Neuronal stem cell (in vitro differentiated cells): ENCODE data around the gene XRCC3.

Source experiments
- DNase-seq: peaks from one replicate; pipeline ENCODE4 v3.0.0-alpha.2; 2013; ENCODE audit warnings: low spot score
- H2AFZ ChIP-seq: one replicate; pipeline ENCODE4 v1.6.1; 2013; ENCODE audit warnings: mild to moderate bottlenecking, low read length, inconsistent platforms
- H2AK5ac ChIP-seq: 2 replicates; pipeline ENCODE4 v1.6.1; 2013; ENCODE audit warnings: low read depth, mild to moderate bottlenecking, inconsistent platforms, low read length, moderate library complexity, mixed read lengths
- H2BK120ac ChIP-seq: 2 replicates; pipeline ENCODE4 v1.6.1; 2013; ENCODE audit warnings: low read depth, mild to moderate bottlenecking, inconsistent platforms, low read length, moderate library complexity, mixed read lengths
- H2BK12ac ChIP-seq: one replicate; pipeline ENCODE4 v1.6.1; 2013; ENCODE audit warnings: low read length, inconsistent platforms
- H2BK15ac ChIP-seq: 2 replicates; pipeline ENCODE4 v1.6.1; 2013; ENCODE audit warnings: mild to moderate bottlenecking, low read length, inconsistent platforms, mixed read lengths
- H2BK5ac ChIP-seq: one replicate; pipeline ENCODE4 v1.6.1; 2013; ENCODE audit warnings: inconsistent platforms, mild to moderate bottlenecking, low read length, moderate library complexity
- H3K14ac ChIP-seq: one replicate; pipeline ENCODE4 v1.6.1; 2013; ENCODE audit warnings: low read length, inconsistent platforms
- H3K18ac ChIP-seq: 2 replicates; pipeline ENCODE4 v1.6.1; 2013; ENCODE audit warnings: low read length, inconsistent platforms
- H3K23ac ChIP-seq: 2 replicates; pipeline ENCODE4 v1.6.1; 2013; ENCODE audit warnings: low read depth, mild to moderate bottlenecking, mixed read lengths, low read length, inconsistent platforms; ENCODE audit not compliant: poor library complexity
- H3K27ac ChIP-seq: replicated peaks from 3 replicates; pipeline ENCODE4 v1.5.1; 2013; ENCODE audit warnings: low read length, inconsistent platforms
- H3K27me3 ChIP-seq, 3 experiments: 2 replicates each; pipeline ENCODE4 v1.6.1; 2013; ENCODE audit warnings: low read length in 3 of 3, mild to moderate bottlenecking in 2 of 3, inconsistent platforms in 1 of 3, low read depth in 1 of 3, mixed read lengths in 1 of 3, moderate library complexity in 1 of 3; ENCODE audit not compliant: control insufficient read depth in 3 of 3, insufficient read depth in 3 of 3
- H3K36me3 ChIP-seq, 2 donors: replicated peaks in 1 of 2; 2 replicates each; pipeline ENCODE4 v1.6.1; 2013; ENCODE audit warnings: low read length in 2 of 2; ENCODE audit not compliant: control insufficient read depth in 2 of 2, insufficient read depth in 2 of 2
- H3K4ac ChIP-seq: 2 replicates; pipeline ENCODE4 v1.6.1; 2013; ENCODE audit warnings: inconsistent platforms, mild to moderate bottlenecking, low read length, moderate library complexity
- H3K4me1 ChIP-seq, 2 donors: 1 replicate in 1 of 2; 2 replicates in 1 of 2; pipeline ENCODE4 v1.6.1; 2013; ENCODE audit warnings: low read length in 2 of 2, low read depth in 1 of 2; ENCODE audit not compliant: control insufficient read depth in 2 of 2, insufficient read depth in 1 of 2
- H3K4me2 ChIP-seq: one replicate; pipeline ENCODE4 v1.6.1; 2013; ENCODE audit warnings: mild to moderate bottlenecking, low read length, inconsistent platforms; ENCODE audit not compliant: insufficient read depth, poor library complexity, severe bottlenecking
- H3K4me3 ChIP-seq, 2 donors: 2 replicates each; pipeline ENCODE4 v1.5.1; 2013; ENCODE audit warnings: low read length in 2 of 2, mild to moderate bottlenecking in 2 of 2, inconsistent platforms in 1 of 2, moderate library complexity in 1 of 2
- H3K79me1 ChIP-seq: one replicate; pipeline ENCODE4 v1.6.1; 2013; ENCODE audit warnings: low read depth, mild to moderate bottlenecking, inconsistent platforms, low read length, moderate library complexity
- H3K9ac ChIP-seq: one replicate; pipeline ENCODE4 v1.6.1; 2013; ENCODE audit warnings: mild to moderate bottlenecking, low read depth, low read length, inconsistent platforms; ENCODE audit not compliant: poor library complexity
- H3K9me3 ChIP-seq, 2 donors: replicated peaks in 1 of 2; 2 replicates each; pipeline versions ENCODE3 to v1.6.1; 2013; ENCODE audit warnings: low read length in 2 of 2, mild to moderate bottlenecking in 2 of 2, inconsistent platforms in 1 of 2, low read depth in 1 of 2, mixed read lengths in 1 of 2, moderate library complexity in 1 of 2; ENCODE audit not compliant: control insufficient read depth in 2 of 2, insufficient read depth in 1 of 2
- H4K8ac ChIP-seq: one replicate; pipeline ENCODE4 v1.6.1; 2013; ENCODE audit warnings: low read depth, mild to moderate bottlenecking, inconsistent platforms, low read length, moderate library complexity
- H4K91ac ChIP-seq: one replicate; pipeline ENCODE4 v1.6.1; 2013; ENCODE audit warnings: low read length, low read depth, mild to moderate bottlenecking, inconsistent platforms; ENCODE audit not compliant: poor library complexity
- WGBS, 2 donors: extraction: QIAGEN DNeasy Blood & Tissue Kit; methylation state at CpG; one replicate each; pipeline ENCODE4 v1.1.7; 2013; ENCODE audit warnings: missing lambda C conversion rate in 2 of 2, mixed read lengths in 1 of 2; ENCODE audit not compliant: insufficient read length in 2 of 2, insufficient replicate concordance in 1 of 2; ENCODE audit errors: extremely low coverage in 2 of 2; 5-methylcytosine and 5-hydroxymethylcytosine counted together

XRCC3 gene

DNA sequence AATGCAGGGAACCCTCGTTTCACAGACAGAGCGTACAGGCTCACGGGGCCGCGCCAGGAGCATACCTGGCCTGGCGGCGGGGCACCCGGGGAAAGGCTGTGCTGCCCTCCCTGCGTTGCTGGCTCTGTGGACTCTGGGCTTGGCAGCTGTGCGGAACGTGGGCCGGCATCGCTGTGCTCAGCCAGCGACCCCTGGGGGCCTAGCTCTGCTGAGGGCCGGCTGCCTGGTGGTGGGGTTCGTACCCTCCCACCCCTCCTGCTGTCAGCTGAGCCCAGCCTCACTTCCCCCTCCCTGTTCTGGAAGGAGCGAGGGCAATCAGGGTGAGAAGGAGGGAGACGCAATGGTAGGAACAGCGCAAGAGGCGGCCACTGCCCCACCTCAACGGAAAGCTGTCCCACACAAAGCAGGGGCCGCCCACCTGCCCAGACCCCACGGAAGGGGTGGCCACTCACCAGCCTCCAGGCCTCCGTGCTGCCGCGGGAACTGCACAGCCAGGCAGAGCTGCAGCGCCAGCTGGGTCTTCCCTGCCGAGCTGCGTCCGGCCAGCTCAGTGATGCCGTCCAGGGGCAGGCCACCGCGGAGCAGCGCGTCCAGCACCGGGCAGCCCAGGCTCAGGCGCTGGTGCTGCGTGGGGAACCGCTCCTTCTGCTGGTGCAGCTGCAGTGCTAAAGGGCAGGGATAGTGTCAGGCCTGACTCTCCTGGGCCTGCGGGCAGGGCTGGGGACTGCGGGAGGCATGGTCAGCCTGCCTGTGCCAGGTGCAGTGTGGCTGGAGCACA is 8.5 kb downstream of the XRCC3 start:
- Histone ChIP-seq H3K18ac (peak overlapping the region; percentile 28), H3K27me3 (no peaks in the 10 kb centered on the region), H2BK120ac (no peak overlapping the region), H3K23ac (peak overlapping the region; percentile 98), H3K9ac (peak overlapping the region; percentile 50), H2BK5ac (no peak overlapping the region), H3K4me3 (no peak overlapping the region), H3K9me3 (no peaks in the 10 kb centered on the region), H2AFZ (no peak overlapping the region), H2BK12ac (no peak overlapping the region), H3K27ac (no peak overlapping the region), H3K4ac (no peak overlapping the region), H3K36me3 (peaks cover 50 to 97% of the 10 kb centered on the region in 2 donors), H3K4me1 (peaks cover 6 to 29% of the 10 kb centered on the region in 2 donors), H4K8ac (no peak overlapping the region), H3K14ac (no peak overlapping the region), H2AK5ac (peak overlapping the region; percentile 81), H4K91ac (no peak overlapping the region), H3K79me1 (peaks cover 12% of the 10 kb centered on the region), H2BK15ac (no peak overlapping the region), H3K4me2 (no peak overlapping the region)
- WGBS, 2 donors = no CpG with 5 or more reads among the region's 41 CpGs
- no peak for DNase-seq

- Histone ChIP-seq H3K9me3 (no peaks in the 10 kb centered on the region), H2BK12ac (no peak overlapping the region), H2AFZ (no peak overlapping the region), H3K4me3 (no peak overlapping the region), H2BK15ac (no peak overlapping the region), H3K23ac (peak overlapping the region; percentile 92), H2BK5ac (no peak overlapping the region), H3K4me1 (peaks cover under 1 to 29% of the 10 kb centered on the region in 2 donors), H3K14ac (no peak overlapping the region), H3K79me1 (peaks cover 11% of the 10 kb centered on the region), H3K27ac (no peak overlapping the region), H3K18ac (peak overlapping the region; percentile 44), H3K4me2 (no peak overlapping the region), H3K36me3 (peaks cover 55 to 95% of the 10 kb centered on the region in 2 donors), H2BK120ac (no peak overlapping the region), H3K27me3 (no peaks in the 10 kb centered on the region), H3K9ac (no peak overlapping the region), H3K4ac (no peak overlapping the region), H4K8ac (no peak overlapping the region), H2AK5ac (no peak overlapping the region), H4K91ac (no peak overlapping the region)
- WGBS, 2 donors = no CpG with 5 or more reads among the region's 28 CpGs
- no peak for DNase-seq
Observed at GRCh38 chr14:103705504-103706284, 9.6 kb downstream of the XRCC3 start.

GRCh38 chr14:103705118-103705503 is 10.1 kb downstream of the XRCC3 start:
- H2AK5ac ChIP-seq = no peak overlapping the region
- no peaks in the 10 kb centered on the region for H3K27me3 ChIP-seq
- H3K4me3 ChIP-seq = no peak overlapping the region
- peaks cover 0 to 29% of the 10 kb centered on the region in 2 donors for H3K4me1 ChIP-seq
- WGBS, 2 donors = no CpG with 5 or more reads among the region's 15 CpGs
- H3K79me1 ChIP-seq = peaks cover 11% of the 10 kb centered on the region
- no peak overlapping the region for H3K18ac ChIP-seq
- H2AFZ ChIP-seq = no peak overlapping the region
- peak overlapping the region; percentile 8 for H3K23ac ChIP-seq
- no peak overlapping the region for H2BK12ac ChIP-seq
- no peak overlapping the region for H3K9ac ChIP-seq
- no peak overlapping the region for H3K14ac ChIP-seq
- no peak overlapping the region for H2BK5ac ChIP-seq
- H3K27ac ChIP-seq = no peak overlapping the region
- DNase-seq = no peak
- no peak overlapping the region for H3K4ac ChIP-seq
- no peak overlapping the region for H3K4me2 ChIP-seq
- no peak overlapping the region for H4K91ac ChIP-seq
- H2BK15ac ChIP-seq = no peak overlapping the region
- no peak overlapping the region for H4K8ac ChIP-seq
- no peak overlapping the region for H2BK120ac ChIP-seq
- peaks cover 60 to 96% of the 10 kb centered on the region in 2 donors for H3K36me3 ChIP-seq
- no peaks in the 10 kb centered on the region for H3K9me3 ChIP-seq

DNA sequence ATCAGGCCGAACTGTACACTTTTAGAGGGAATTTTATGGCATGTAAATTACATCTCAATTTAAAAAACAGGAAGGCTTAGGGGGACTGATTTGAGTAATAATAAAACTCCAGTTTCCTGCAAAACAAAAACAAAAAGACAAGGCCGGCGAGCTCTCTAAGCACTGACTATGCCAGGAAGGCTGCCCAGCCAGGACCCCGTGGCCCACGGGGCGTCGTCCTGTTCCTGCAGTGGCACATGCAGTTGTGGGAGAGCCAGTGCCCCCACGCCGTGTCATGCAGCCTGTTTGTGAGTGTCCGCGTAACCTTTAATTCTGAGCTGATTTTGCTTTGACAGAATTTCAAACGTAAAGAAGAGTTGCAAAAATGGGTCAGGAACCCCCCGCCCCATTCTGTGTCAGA is 10.5 kb downstream of the XRCC3 start:
- H3K14ac ChIP-seq = no peak overlapping the region
- H3K4me1 ChIP-seq = peaks cover 0 to 29% of the 10 kb centered on the region in 2 donors
- whole genome bisulfite sequencing, 2 donors = no CpG with 5 or more reads among the region's 13 CpGs
- H4K8ac ChIP-seq = peak overlapping the region; percentile 27
- H3K79me1 ChIP-seq = peaks cover 11% of the 10 kb centered on the region
- H4K91ac ChIP-seq = no peak overlapping the region
- no peaks in the 10 kb centered on the region for H3K9me3 ChIP-seq
- no peak overlapping the region for H3K9ac ChIP-seq
- peak overlapping the region; percentile 54 for H3K4ac ChIP-seq
- no peak for DNase-seq
- no peak overlapping the region for H3K27ac ChIP-seq
- H2BK120ac ChIP-seq = no peak overlapping the region
- H2AFZ ChIP-seq = no peak overlapping the region
- no peak overlapping the region for H3K18ac ChIP-seq
- no peak overlapping the region for H2BK12ac ChIP-seq
- H3K4me2 ChIP-seq = no peak overlapping the region
- H3K23ac ChIP-seq = peak overlapping the region; percentile 8
- H2BK5ac ChIP-seq = no peak overlapping the region
- H2AK5ac ChIP-seq = no peak overlapping the region
- H3K27me3 ChIP-seq = no peaks in the 10 kb centered on the region
- H2BK15ac ChIP-seq = no peak overlapping the region
- H3K4me3 ChIP-seq = no peak overlapping the region
- H3K36me3 ChIP-seq = peaks cover 61 to 96% of the 10 kb centered on the region in 2 donors
